A204.1 (cell line): Measurements from ENCODE around the gene MTRF1.
"Not testable (repeated sequence)": the region's sequence is repeated elsewhere in the genome, so short reads cannot be mapped to it uniquely, and the experiment has no call there.

ENCODE experiments used
- FAIRE-seq: peaks from 2 replicates; lab custom pipeline; 2012; peaks lifted over from hg19 to GRCh38; lab: Jason Lieb, UNC

MTRF1 gene

GRCh38 chr13:41279156-41279555 lies 15.8 kb upstream of the MTRF1 start:
- FAIRE-seq = not testable (repeated sequence)

GRCh38 chr13:41276824-41277223 lies 13.4 kb upstream of the MTRF1 start:
- no peak for FAIRE-seq

GRCh38 chr13:41274881-41275280 lies 11.5 kb upstream of the MTRF1 start:
- no peak for FAIRE-seq

GRCh38 chr13:41273831-41274441 lies 10.6 kb upstream of the MTRF1 start:
- FAIRE-seq = no peak

DNA sequence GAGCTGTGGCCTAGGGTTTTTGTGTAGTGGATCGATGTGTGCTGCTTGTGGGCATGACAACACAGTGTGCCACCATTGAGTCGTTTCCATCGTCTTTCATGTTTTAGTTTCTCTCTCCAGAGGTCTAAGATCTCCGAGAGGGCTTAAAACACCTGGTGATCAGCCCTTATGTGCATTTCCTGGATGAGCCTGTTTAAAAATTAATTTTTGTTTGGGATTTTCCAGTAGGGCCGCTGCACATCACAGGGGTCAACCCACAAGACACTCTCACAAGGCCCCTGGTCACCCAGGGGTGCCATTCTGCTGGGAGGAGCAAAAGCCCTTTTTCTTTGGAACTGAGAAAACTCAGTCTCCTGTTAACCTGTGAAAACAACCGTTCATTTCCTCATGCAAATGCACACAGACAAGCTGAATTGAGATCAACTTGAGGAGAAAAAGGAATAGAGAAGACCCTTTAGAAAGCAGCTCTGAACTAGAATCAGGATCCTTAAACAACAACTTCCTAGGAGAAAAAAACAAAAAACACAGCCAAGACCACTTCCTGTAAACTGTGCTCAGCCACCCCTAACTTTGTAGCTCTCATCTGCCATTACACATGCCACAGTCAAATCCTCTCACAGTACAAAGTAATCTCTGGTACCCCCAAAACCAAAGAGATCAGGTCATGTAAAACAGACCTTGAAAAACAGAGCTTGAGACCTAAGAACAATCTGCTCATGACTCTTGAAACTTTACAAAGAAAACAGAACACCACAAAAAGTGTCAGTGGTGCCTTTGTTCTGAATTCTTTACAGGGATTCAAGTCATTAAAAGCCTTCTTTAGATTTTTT lies 8.3 kb upstream of the MTRF1 start:
- no peak for FAIRE-seq

GRCh38 chr13:41268764-41269163 lies 5.4 kb upstream of the MTRF1 start:
- peak; percentile 23 for FAIRE-seq

GRCh38 chr13:41267106-41267505 lies 3.7 kb upstream of the MTRF1 start:
- FAIRE-seq = no peak

DNA sequence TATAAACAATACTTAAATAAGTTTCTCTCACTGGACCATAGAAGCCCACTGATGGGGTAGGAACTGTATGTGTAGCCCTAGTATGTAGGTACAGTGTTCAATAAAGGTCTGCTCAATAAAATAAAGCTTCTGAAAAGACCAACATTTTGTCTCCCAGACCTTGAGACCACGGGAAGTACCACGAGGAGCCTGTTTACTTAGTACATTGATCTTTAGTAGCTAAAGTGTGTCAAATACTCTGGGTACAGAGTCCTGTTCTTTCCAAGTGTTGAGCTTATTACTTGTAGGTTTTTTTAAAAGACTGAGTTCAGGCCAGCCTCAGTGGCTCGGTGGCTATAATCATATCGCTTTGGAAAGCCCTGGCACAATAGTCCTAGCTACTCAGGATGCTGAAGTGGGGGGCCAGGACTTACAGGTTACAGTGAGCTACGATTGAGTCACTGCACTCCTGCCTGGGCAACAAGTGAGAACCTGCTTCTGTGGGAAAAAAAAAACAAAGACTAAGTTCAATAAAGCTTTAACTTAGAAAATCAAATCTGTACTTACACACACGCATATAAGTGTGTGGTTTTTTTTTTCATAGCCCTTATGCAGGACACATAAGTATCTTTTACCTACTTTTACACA lies 3.4 kb downstream of the MTRF1 start:
- no peak for FAIRE-seq

DNA sequence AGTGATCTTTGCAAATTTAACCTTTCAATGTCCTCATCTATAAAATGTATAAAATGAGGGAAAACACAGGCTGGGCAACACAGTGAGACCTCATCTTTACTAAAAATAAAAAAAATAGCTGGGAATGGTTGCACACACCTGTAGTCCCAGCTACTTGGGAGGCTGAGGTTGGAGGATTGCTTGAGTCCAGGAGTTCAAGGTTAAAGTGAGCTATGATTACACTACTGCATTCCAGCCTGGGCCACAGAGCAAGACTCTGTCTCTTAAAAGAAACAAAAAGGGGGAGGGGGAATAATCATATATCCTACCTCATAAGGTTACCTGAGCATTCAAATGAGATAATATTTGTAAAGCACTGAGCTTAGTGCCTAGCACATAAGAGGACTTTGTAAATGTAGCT lies 5.8 kb downstream of the MTRF1 start:
- no peak for FAIRE-seq

GRCh38 chr13:41254902-41255301 lies 8.5 kb downstream of the MTRF1 start:
- no peak for FAIRE-seq

DNA sequence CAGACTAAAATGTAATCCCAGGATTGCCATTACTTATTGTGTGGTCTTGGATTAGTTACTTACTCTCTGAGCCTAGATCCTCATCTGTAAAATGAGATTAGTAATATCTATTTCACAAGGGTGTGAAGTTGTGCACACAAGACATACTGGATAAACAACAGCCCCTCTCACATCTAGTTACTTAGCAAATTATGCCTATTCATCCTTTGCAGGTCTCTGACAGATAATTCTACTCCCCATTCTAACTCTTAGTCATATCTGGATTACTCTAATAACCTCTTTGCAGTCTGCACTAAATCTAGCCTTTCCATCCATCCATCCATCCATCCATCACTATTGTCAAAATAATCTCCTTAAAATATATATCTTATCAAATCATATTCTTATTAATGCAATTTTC lies 12.4 kb downstream of the MTRF1 start:
- FAIRE-seq = no peak

GRCh38 chr13:41246969-41247680 lies 16.3 kb downstream of the MTRF1 start:
- FAIRE-seq = no peak

DNA sequence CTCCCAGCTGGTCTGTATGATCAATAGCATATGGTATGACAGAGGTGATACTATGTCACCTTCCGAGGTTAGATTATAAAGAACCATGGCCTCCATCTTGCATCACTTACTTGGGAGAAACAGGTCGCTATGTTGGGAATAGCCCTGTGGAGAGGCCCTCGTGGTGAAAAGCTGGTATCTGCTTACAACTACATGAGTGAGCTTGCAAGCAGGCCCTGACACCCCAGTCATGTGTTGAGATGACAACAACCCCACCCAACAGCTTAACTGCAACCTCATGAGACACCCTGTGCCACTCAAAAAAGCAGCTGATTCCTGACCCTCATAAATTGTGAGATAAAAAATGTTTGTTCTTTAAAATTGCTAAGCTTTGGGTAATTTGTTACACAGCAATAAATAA lies 18.8 kb downstream of the MTRF1 start:
- no peak for FAIRE-seq

GRCh38 chr13:41241626-41242025 lies 21.8 kb downstream of the MTRF1 start:
- FAIRE-seq = no peak

- FAIRE-seq = no peak
Observed at GRCh38 chr13:41236369-41236768, 27.0 kb downstream of the MTRF1 start.

GRCh38 chr13:41232578-41233480 lies 30.5 kb downstream of the MTRF1 start:
- FAIRE-seq = no peak

GRCh38 chr13:41231786-41232185 lies 31.6 kb downstream of the MTRF1 start:
- FAIRE-seq = no peak

DNA sequence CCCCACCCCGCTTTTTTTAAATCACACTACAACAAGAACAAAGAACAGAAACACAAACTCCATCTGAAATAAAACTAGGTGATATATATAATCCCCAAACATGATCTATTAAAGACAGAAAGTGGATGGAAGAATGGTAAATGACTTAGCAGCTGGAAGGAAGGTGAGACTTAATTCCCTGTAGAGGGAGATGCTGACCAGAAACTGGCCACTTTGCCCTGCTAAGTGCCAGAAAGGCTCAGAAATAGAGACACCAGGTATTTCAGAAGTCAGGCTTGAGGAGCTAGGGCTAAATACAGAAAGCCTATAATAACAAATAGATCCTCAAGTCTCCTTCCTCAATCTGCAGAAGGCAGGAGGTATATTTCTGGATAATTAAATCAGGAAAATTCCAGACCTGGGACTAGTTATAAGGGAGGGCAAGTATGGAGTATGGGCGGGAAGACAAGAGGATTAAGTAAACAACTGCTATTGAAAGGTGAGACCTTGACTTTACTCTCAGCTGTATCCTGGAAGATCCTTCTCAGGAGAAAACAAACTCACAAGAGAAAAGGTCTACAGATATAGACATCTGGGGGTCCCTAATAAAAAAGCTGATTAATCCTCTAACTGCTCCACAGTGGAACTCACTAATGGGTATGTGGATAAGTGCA lies 32.2 kb downstream of the MTRF1 start:
- no peak for FAIRE-seq

DNA sequence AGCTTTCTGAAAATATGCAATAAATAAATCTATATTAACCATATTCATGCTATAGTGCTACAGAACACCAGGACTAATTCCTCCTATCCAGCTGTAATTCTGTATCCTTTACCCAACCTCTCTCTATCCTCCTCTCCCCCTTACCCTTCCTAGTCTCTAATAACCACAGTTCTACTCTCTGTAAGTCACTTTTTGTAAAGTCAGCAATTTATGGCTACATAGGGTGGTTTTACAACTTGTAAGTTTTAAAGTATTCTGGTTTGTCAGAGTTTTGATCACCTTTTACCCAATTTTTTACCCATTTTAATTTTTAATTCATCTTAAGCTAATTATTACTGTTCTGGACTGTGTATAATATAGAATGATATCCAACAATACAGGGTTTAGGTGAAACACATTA lies 34.0 kb downstream of the MTRF1 start:
- no peak for FAIRE-seq

DNA sequence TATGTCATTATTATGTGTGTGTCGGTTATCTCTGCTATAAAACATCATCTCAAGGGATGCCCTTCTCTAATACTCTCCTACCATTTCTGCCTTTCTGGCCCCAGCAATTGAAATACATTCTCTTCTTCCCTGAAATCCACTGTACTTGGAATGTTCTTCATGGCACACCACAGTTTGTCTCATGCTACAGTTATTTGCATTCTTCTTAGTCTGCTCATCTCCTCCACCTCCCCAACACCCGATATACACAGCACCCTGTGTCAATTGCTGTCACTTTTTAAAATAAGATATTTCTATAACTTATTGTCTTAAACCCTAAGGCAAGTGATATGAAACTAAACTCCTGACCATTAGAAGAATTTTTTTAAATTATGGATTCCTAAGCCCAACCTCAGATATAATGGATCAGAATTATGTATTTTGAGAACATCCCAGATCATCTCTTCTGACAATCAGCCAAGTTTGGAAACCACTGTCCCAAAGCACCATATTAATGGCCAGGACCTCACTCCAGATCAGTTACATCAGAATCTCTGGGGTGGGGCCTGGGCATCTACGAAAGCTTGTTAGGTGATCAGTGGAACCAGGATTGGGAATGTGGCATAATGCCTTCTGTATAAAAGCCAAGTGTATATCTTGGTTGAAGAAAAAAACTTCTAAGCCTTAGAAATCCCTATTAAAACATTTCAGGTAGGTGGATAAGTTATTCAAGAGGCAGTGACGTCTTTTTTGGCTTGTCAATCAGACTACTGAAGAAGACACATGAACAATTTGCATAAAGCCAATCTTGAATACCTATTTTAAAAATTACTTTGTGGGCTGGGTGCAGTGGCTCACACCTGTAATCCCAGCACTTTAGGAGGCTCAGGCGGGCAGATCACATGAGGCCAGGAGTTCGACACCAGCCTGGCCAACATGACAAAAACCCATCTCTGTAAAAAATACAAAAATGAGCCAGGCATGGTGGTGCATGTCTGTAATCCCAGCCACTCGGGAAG lies 39.0 kb downstream of the MTRF1 start:
- FAIRE-seq = no peak
